Tibial artery (tissue), 4 donors: ENCODE data around the gene ATL2.
A peak's percentile ranks its signal among the peaks of the same experiment; 100 is the strongest.

Experiments
- DNase-seq, 2 donors: peaks; one replicate each; pipeline ENCODE4 v3.0.0-alpha.2; 2019
- H3K27ac ChIP-seq, 2 donors: fragments of 200-600 bp; sonication (generic) in 1 of 2; 1 replicate in 1 of 2; 2 replicates in 1 of 2; pipeline ENCODE4 v1.5.1; 2018 to 2019; ENCODE audit warnings: mild to moderate bottlenecking in 1 of 2
- H3K27me3 ChIP-seq, 2 donors: fragments of 200-600 bp; sonication (generic) in 1 of 2; one replicate each; pipeline versions ENCODE4 v1.5.1 to v1.6.0; 2016 to 2019
- H3K36me3 ChIP-seq, 3 donors: fragments of 200-600 bp; sonication (generic) in 2 of 3; one replicate each; pipeline ENCODE4 v1.5.1; 2016 to 2019; ENCODE audit warnings: mild to moderate bottlenecking in 2 of 3
- H3K4me1 ChIP-seq, 4 donors: fragments of 200-600 bp; sonication (generic) in 2 of 4; 1 replicate in 3 of 4; 2 replicates in 1 of 4; pipeline ENCODE4 v1.5.1; 2016 to 2019
- H3K4me3 ChIP-seq, 2 donors: fragments of 200-600 bp; sonication (generic) in 1 of 2; 1 replicate in 1 of 2; 2 replicates in 1 of 2; pipeline ENCODE4 v1.5.1; 2018 to 2019; ENCODE audit warnings: mild to moderate bottlenecking in 2 of 2
- H3K9me3 ChIP-seq, 3 donors: fragments of 200-600 bp; sonication (generic) in 1 of 3; one replicate each; pipeline ENCODE4 v1.5.1; 2016 to 2019
- CTCF ChIP-seq, 2 experiments: fragments of 200-600 bp in 1 of 2; fragments of 450-650 bp in 1 of 2; IDR thresholded peaks; one replicate each; pipeline ENCODE4 v1.5.1; 2017 to 2019; ENCODE audit warnings: antibody characterized with exemption in 2 of 2, mild to moderate bottlenecking in 1 of 2, moderate library complexity in 1 of 2
- intact Hi-C: fragments of 100-400 bp; cut with DNase I; formaldehyde crosslinking; loops from one replicate; pipeline ENCODE4 v1.15.0; 2023; ENCODE audit warnings: low total_unique reads

ATL2 gene

DNA sequence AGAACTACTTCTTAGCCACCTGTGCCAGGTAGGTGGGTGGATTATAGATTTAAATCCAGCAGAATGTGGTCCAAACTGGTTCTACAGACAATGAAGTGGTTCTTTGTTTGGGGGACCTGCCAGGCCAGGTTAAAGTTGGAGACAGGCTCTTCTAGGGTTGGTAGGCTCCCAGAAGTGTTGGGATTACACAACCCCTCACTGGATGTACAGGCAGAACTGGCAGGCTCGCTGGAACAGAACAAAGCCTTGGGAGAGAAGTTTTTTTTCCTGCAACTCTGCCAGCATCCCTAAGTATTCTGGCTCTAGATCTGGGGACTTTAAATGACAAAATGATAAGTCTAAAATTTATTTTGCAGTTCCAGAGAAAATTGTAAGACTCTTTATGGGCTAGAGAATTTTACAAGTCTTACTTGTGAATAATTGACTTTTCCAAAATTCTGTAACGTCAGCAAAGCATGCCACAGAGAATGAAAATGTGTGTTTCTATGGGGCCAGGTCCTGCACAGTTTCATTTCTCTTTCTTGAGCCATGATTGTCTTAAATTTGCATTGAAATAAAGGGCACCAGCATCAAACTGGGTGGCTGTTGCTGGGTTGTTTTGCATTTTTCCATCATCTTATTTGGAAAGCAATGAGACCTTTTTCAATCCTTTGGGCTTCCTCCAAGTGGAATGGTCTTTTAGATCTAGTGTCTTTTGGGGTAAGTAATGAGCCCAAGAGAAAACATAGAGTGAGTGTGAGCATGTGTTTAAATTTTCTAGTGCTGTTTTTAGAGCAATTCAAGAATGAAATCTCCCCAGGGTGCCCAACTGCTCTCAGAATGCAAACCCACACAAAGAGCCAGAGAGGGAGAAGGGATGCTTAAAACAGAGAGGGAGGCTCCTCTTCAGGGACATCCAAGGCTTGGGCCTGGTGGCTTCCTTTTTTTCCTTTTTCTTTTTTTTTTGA, 32.4 kb upstream of the ATL2 start:
- Histone ChIP-seq H3K9me3 (peaks cover 3 to 9% (median 4%) of the 10 kb centered on the region in 3 donors), H3K4me1 (peaks cover 0 to 20% (median 12%) of the 10 kb centered on the region in 4 donors), H3K36me3 (no peaks in the 10 kb centered on the region), H3K27me3 (no peaks in the 10 kb centered on the region), H3K27ac (peak overlapping the region in 1 of 2 donors; percentile 22), H3K4me3 (no peak overlapping the region)
- DNase-seq: peak in 1 of 2 donors; percentile 61
- intact Hi-C loops: no loop called here
- no peak for TF ChIP-seq CTCF (IDR thresholded peaks at IDR 0.05)

- Histone ChIP-seq H3K27me3 (no peaks in the 10 kb centered on the region), H3K36me3 (no peaks in the 10 kb centered on the region), H3K27ac (no peak overlapping the region), H3K9me3 (peaks cover 0 to under 1% (median under 1%) of the 10 kb centered on the region in 3 donors), H3K4me3 (no peak overlapping the region), H3K4me1 (peaks cover 0 to 20% (median 12%) of the 10 kb centered on the region in 4 donors)
- intact Hi-C loops: no loop called here
- no peak for DNase-seq
- TF ChIP-seq CTCF (IDR thresholded peaks at IDR 0.05): no peak
These were observed 30.1 kb upstream of the ATL2 start for GRCh38 chr2:38407111-38407682.

DNA sequence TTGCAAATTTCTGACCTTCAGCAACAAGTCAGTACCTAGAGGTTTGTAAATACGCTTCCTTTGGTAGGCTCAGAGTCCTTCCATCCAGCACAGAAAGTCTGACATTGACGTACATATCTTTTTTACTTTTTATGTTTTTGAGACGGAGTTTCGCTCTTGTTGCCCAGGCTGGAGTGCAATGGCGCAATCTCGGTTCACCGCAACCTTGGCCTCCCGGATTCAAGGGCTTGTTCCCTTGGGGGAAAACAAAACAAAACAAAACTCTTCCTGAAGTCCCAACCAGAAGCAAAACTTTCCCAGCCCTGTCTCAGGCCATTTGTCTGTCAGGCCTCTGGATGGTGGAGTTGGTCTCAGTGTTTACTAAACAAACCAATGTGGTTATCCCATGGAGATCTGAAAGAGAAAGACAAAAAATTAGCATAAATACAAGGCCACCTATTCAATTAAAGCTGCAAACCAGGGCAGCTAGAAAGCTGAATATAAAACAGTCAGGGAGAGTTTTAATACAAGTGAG, 29.6 kb upstream of the ATL2 start:
- H3K27ac ChIP-seq: no peak overlapping the region
- peaks cover 0 to 20% (median 12%) of the 10 kb centered on the region in 4 donors for H3K4me1 ChIP-seq
- intact Hi-C loops: no loop called here
- no peak for TF ChIP-seq CTCF (IDR thresholded peaks at IDR 0.05)
- H3K36me3 ChIP-seq: no peaks in the 10 kb centered on the region
- DNase-seq: no peak
- H3K27me3 ChIP-seq: no peaks in the 10 kb centered on the region
- H3K9me3 ChIP-seq: no peaks in the 10 kb centered on the region
- H3K4me3 ChIP-seq: no peak overlapping the region

DNA sequence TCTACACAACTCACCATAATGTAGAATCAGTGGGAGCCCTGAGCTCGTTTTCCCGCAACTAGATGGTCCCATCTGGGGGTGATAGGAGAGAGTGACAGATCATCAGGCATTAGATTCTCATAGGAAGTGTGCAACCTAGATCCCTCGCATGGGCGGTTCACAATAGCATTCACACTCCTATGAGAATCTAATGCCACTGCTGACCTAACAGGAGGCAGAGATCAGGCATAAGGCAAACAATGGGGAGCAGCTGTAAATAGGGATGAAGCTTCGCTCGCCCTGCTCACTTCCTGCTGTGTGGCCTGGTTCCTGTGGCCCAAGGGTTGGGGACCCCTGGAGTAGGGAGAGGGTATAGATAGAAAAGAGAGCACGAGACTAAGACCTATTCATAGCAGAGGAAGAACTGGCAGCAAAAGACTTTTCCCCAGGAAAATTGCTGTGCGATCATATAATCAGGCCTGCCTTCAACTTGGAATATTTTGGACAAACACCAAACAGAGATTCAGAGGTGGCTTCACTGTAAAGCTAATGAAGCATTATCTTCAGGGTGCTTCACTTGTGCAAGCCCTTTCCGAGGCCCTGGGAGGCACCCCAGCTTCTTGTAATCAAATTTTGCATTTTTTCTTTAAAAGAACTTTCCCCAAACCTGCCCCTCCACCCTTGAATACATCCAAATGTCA, 29.0 kb upstream of the ATL2 start:
- intact Hi-C loops: no loop called here
- Histone ChIP-seq H3K36me3 (no peaks in the 10 kb centered on the region), H3K4me3 (no peak overlapping the region), H3K9me3 (no peaks in the 10 kb centered on the region), H3K27ac (no peak overlapping the region), H3K27me3 (no peaks in the 10 kb centered on the region), H3K4me1 (peaks cover 0 to 20% (median 12%) of the 10 kb centered on the region in 4 donors)
- no peak for TF ChIP-seq CTCF (IDR thresholded peaks at IDR 0.05)
- DNase-seq: no peak

- no peak for TF ChIP-seq CTCF (IDR thresholded peaks at IDR 0.05)
- DNase-seq: no peak
- H3K27me3 ChIP-seq: no peaks in the 10 kb centered on the region
- no peaks in the 10 kb centered on the region for H3K9me3 ChIP-seq
- no peaks in the 10 kb centered on the region for H3K4me1 ChIP-seq
- no peak overlapping the region for H3K27ac ChIP-seq
- no peak overlapping the region for H3K4me3 ChIP-seq
- intact Hi-C loops: no loop called here
- no peaks in the 10 kb centered on the region for H3K36me3 ChIP-seq
These were observed 23.4 kb upstream of the ATL2 start for GRCh38 chr2:38400513-38400912.
